Glutamatergic neuron (in vitro differentiated cells): ENCODE results near the gene GAN. TPM values are rescaled to one million over a fixed set of nuclear protein-coding genes. Genes with fewer than 3 reads are reported as not detected.

ENCODE experiments used
- DNase-seq: peaks from one replicate; pipeline ENCODE4 v3.0.0; 2022
- H3K27ac Mint-ChIP-seq: one replicate; pipeline ENCODE4 v1.8.0; 2020; ENCODE audit warnings: mild to moderate bottlenecking, mixed read lengths, inconsistent platforms; ENCODE audit not compliant: unreplicated experiment
- H3K27me3 Mint-ChIP-seq: one replicate; pipeline ENCODE4 v1.8.0; 2020; ENCODE audit warnings: mild to moderate bottlenecking, moderate library complexity, mixed read lengths, inconsistent platforms; ENCODE audit not compliant: unreplicated experiment
- H3K36me3 Mint-ChIP-seq: one replicate; pipeline ENCODE4 v1.8.0; 2020; ENCODE audit warnings: mild to moderate bottlenecking, mixed read lengths, inconsistent platforms; ENCODE audit not compliant: unreplicated experiment
- H3K4me1 Mint-ChIP-seq: one replicate; pipeline ENCODE4 v1.8.0; 2020; ENCODE audit warnings: mild to moderate bottlenecking, low read depth, mixed read lengths, inconsistent platforms; ENCODE audit not compliant: unreplicated experiment
- H3K4me3 Mint-ChIP-seq: one replicate; pipeline ENCODE4 v1.8.0; 2020; ENCODE audit warnings: mild to moderate bottlenecking, mixed read lengths, inconsistent platforms; ENCODE audit not compliant: unreplicated experiment
- H3K9me3 Mint-ChIP-seq: one replicate; pipeline ENCODE4 v1.8.0; 2020; ENCODE audit warnings: mild to moderate bottlenecking, moderate library complexity, mixed read lengths, inconsistent platforms; ENCODE audit not compliant: unreplicated experiment
- total RNA-seq: library from RNA; stranded (reverse); fragmentation: NEBNext Ultra II Directional; extraction: Animal tissue kit (Norgen Biotek cat#: 25700); gene quantifications from one replicate; pipeline ENCODE4 v1.2.1, GENCODE V29; 2021; ENCODE audit not compliant: unreplicated experiment
- TF ChIP-seq, protein P1 (sequence below): fragments of 200-600 bp; sonication (generic); IDR thresholded peaks from one replicate; pipeline ENCODE4 v1.5.0; 2021; ENCODE audit not compliant: partially characterized antibody, unreplicated experiment

GAN gene
- total RNA-seq, 1 donor from 2014 or later: 14.4 TPM

DNA sequence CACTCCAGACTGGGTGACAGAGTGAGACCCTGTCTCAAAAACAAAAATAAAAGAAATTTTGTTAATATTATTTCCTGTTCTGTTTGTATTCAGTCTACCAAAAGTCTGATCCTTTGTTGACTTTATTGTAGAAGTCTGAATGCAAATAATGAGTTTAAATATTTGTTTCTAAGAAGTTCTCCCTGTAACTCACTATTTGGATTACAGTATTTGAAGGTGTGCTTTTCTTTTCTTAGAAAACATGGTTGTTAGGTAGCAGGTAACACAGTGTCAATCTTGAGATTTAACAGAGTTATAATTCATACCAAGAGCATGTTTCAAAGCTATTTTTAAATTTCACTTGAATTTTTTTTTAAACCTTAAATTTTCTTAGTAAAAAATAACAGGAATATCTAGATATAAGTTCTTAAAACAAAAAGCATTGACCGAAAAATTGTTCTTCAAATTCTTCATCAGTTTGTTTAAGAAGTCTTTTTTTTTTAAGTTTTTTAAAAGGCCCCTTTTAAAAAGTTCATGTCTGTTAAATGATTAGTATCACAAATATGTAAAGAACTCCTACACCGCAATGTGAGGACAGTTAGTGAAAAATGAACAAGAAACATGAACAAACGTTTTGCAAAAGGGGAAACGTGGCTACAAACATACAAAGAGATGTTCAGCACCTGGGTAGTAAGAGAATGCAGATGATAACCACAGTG is 35.0 kb downstream of the GAN start:
- Mint-ChIP-seq H3K4me1 (no peaks in the 10 kb centered on the region), H3K9me3 (peaks cover 4% of the 10 kb centered on the region), H3K27me3 (peaks cover 3% of the 10 kb centered on the region), H3K27ac (no peak overlapping the region), H3K4me3 (no peak overlapping the region), H3K36me3 (peaks cover 27% of the 10 kb centered on the region)
- TF ChIP-seq, protein P1, sequence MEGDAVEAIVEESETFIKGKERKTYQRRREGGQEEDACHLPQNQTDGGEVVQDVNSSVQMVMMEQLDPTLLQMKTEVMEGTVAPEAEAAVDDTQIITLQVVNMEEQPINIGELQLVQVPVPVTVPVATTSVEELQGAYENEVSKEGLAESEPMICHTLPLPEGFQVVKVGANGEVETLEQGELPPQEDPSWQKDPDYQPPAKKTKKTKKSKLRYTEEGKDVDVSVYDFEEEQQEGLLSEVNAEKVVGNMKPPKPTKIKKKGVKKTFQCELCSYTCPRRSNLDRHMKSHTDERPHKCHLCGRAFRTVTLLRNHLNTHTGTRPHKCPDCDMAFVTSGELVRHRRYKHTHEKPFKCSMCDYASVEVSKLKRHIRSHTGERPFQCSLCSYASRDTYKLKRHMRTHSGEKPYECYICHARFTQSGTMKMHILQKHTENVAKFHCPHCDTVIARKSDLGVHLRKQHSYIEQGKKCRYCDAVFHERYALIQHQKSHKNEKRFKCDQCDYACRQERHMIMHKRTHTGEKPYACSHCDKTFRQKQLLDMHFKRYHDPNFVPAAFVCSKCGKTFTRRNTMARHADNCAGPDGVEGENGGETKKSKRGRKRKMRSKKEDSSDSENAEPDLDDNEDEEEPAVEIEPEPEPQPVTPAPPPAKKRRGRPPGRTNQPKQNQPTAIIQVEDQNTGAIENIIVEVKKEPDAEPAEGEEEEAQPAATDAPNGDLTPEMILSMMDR: no peak
- DNase-seq: no peak

DNA sequence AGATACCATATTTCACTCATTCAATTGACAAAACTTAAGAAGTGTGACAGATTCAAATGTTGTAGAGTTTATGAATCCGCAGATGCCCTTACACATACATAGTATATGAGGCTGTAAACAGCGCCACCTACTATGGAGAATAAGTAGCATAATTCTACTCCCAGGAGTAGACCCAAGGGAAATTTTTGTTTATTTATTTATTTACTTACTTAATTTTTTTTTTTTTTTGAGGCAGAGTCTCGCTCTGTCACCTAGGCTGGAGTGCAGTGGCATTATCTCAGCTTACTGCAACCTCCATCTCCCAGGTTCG is 35.5 kb downstream of the GAN start:
- peaks cover 1% of the 10 kb centered on the region for H3K9me3 Mint-ChIP-seq
- TF ChIP-seq, protein P1: no peak
- H3K27ac Mint-ChIP-seq: no peak overlapping the region
- DNase-seq: no peak
- no peak overlapping the region for H3K4me3 Mint-ChIP-seq
- no peaks in the 10 kb centered on the region for H3K4me1 Mint-ChIP-seq
- H3K36me3 Mint-ChIP-seq: peaks cover 27% of the 10 kb centered on the region
- peaks cover 3% of the 10 kb centered on the region for H3K27me3 Mint-ChIP-seq

DNA sequence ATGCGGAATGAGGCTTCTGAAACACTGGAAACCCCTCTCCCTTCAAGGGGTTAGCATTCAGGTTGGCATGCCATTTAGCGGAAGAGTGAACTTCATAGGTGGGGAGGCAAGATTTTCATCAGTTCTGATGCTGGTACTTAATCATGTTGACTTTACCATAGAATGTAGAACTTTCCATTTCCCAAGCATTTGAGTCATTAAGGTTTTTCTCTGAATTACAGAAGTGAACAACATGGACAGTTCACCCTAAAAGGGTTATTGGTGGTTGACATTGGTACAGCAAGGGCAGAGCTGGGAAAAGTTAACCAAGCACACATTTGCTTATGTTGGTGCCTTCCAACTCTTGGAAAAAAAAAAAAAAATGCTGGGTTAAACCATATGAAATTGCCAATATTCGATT is 39.1 kb downstream of the GAN start:
- H3K4me1 Mint-ChIP-seq: no peaks in the 10 kb centered on the region
- no peaks in the 10 kb centered on the region for H3K27me3 Mint-ChIP-seq
- H3K4me3 Mint-ChIP-seq: no peak overlapping the region
- DNase-seq: no peak
- H3K36me3 Mint-ChIP-seq: peaks cover 4% of the 10 kb centered on the region
- TF ChIP-seq, protein P1: no peak
- H3K27ac Mint-ChIP-seq: no peak overlapping the region
- H3K9me3 Mint-ChIP-seq: no peaks in the 10 kb centered on the region

DNA sequence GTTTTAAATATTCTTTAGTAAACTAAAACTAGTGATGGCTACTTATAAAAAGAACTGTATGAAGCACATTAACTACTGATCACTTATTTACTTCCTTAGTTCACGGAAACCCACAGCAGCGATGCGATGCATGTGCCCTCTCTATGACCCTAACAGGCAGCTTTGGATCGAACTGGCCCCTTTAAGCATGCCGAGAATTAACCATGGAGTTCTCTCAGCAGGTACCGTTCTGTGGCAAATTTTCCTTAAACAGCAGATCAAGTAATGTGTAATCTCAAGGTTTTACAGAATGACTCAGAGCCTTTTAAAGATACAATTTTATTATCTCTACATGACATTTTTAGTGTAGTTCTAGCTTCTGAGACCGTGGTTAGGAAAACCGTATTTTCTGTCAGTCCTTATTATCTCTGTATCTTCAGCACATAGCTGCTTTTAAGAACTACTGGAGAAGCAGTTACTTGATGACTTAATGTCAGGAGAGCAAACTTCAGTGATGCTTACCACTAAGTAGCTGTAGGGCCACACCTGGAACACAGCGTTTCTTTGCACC is 43.0 kb downstream of the GAN start:
- Mint-ChIP-seq H3K27me3 (no peaks in the 10 kb centered on the region), H3K4me1 (no peaks in the 10 kb centered on the region), H3K36me3 (peaks cover 4% of the 10 kb centered on the region), H3K9me3 (no peaks in the 10 kb centered on the region), H3K4me3 (no peak overlapping the region), H3K27ac (no peak overlapping the region)
- no peak for DNase-seq
- TF ChIP-seq, protein P1: no peak

DNA sequence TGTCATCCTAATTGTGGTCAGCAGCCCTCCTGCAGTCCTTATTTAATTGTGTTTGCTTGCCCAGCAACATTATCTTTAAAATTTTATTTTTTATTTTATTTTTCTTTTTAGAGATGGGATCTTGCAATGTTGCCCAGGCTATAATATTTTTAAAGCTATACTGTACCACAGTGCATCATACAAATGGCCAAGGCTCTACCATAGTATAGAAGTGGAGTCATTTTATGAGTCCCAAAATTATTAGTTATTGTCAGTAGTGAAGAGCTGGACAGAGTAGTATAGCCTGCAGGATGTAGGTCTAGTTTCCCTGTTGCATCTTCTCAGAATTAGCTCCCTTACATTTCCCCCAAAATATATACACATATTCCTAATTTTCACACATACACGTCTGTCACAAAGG is 44.1 kb downstream of the GAN start:
- Mint-ChIP-seq H3K27me3 (no peaks in the 10 kb centered on the region), H3K4me1 (no peaks in the 10 kb centered on the region), H3K36me3 (peaks cover 4% of the 10 kb centered on the region), H3K9me3 (no peaks in the 10 kb centered on the region), H3K27ac (no peak overlapping the region), H3K4me3 (no peak overlapping the region)
- no peak for DNase-seq
- TF ChIP-seq, protein P1: no peak
